ENCODE measurements around the gene IL22RA2.

The IL22RA2 gene

DNA sequence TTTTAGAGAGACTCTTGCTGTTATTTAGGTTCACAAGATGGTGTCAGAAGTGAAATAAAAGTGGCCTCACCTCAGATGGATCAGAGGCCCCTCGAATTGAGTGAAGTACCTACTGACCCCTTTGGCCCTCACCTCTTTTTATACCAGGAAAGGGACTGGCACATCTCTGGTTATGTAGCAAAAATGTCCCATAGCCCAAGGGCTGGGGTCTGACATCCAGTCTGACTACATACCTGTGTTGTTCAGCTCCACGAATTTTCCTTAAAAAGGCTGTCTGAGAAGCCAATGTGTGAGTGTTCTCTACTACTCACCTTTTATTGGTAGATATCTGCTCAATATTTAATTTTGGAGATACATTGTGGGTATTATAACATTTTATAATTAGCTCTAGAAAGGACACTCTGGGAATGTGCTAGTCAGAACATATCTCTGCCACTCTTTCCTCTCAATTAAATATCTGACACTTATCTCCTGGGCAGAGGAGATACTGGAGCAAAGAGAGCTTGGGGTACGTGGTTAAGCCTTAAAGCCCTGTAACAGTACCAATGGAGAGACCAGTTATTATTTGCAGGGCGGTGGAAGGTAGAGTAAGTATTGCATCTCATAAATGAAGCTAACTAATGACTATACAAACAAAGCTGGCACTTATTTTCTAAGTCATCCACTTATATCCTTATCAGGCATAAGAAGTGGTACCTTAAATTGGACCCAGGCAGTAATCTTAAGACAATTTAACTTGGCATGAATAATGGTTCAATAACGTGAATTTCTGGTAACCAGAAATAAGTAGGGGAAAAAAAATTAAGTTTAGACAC is 20.0 kb upstream of the IL22RA2 start:
- DNase-seq, result no peak

DNA sequence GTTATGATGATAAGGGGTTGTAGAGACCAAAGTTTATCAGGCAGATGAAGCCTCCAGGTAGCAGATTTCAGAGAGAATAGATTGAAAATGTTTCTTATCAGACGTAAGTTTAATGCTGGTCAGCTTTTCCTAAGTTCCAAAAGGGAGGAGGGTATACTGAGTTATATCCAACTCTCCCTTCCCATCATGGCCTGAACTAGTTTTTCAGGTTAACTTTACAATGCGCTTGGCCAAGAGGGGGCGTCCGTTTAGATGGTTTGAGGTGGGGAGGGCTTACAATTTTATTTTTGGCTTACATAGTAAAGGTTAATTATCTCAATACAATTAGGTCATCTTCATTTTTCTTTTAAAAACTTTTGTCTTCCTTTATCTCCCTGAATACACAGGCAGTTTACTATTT is 19.4 kb upstream of the IL22RA2 start:
- DNase-seq, result no peak

DNA sequence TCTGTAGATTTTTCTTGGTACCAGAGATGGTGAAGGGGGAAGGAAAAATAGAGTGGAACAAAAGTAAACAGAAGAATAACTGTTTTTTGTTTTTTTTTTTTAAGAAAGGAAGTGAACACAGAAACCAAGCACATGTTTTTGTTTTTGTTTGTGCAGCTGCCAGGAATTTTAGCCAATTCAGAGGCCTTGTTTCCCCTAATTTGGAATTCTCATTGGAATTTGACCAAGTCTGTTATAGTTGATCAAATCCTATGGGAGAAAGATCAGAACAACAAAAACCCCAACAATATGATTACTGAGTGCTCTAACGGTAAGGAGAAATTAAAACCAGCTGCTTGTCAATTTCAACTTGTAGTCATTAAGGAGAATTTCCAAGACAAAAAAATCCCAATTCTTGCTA is 18.2 kb upstream of the IL22RA2 start:
- no peak for DNase-seq

DNA sequence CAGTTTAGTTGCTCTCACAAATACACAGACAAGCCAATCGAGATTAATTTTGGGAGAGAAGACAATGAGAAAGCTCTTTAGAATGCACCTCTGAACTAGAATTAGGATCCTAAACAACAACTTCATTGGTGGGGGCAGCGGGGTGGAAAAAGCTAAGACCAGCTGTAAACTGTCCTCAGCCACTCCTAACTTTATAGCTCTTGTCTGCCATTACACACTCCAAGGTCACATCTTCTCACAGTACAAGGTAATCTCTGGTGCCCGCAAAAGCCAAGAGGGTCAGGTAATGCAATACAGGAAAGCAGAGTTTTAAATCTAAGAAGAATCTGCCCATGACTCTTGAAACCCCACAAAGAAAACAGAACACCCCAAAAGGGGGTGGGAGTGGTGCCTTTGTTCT is 17.8 kb upstream of the IL22RA2 start:
- DNase-seq, result no peak

DNA sequence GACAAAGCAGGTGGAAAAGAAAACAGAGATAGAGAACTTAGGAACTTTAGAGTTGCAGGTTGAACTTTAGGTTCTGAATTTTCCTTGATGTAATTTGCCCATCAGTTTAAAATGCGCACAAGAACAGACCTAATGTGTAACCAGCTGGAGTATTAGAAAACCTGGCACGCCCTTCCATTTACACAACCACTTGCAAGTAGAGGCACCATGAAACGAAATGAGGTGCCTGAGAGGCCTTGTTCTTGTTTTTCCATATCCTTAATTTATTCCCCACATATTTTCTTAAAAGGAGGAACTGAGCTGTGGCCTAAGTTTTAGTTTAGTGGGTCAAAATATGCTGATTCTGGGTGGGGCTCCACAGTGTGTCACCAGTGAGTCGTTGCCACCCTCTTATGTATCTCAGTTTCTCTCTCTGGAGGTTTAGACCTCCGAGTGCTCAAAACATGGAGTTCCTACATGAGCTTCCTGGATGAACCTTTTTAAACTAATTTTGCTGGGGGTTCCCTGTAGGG is 17.2 kb upstream of the IL22RA2 start:
- DNase-seq, result no peak

DNA sequence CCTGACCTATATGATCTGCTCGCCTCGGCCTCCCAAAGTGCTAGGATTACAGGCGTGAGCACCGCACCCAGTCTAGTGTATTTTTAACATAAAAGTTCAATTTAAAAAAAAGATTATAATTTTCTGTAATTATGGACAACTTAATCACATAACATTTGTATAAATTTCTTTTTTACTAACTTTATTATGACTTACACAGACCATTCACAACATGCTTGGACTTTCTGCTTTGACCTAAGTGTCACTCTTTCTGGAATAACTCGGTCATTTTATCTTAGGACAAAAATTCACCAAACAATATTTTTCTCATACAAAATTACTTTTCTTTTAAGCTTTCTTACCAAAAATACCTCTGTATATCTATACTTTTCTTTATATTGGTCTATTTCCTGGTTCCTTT is 15.4 kb upstream of the IL22RA2 start:
- DNase-seq, result no peak

DNA sequence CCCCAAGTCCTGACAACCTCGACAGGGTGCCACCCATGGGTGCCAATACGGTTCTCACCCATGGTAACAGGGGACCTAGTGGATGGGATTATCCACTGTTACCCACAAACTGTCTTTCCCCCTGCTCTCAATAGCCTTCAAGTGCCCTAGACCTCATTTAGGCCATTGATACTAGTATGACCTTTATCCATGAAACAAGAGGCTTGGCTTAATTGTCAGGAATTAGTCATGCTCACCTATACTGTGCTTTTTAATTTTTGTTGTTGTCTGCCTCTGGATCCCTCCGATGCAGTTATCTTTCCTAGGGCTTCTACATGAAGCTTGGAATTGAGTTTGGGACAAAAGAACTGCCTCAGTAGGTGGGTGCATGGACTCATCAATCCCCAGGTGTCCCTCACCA is 11.8 kb upstream of the IL22RA2 start:
- DNase-seq, result no peak

DNA sequence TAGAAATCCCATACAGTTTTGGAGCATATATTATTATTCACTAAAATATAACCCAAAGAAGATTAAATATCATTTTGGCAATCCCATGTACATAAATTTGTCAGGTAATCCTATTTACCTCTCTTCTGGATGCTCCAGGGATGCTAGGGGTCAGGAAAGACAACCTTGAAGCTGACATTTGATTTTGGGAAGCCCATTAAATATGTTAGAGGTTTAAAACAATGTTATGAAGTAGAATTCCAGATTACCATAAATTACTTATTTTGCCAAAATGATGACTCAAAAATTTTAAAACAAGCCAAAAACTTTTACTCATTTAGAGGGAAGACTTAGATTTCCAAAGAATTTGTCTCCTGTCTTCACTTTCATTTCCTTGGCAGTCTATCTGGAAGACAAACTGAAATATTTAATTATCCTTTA is 9.2 kb upstream of the IL22RA2 start:
- no peak for DNase-seq

DNA sequence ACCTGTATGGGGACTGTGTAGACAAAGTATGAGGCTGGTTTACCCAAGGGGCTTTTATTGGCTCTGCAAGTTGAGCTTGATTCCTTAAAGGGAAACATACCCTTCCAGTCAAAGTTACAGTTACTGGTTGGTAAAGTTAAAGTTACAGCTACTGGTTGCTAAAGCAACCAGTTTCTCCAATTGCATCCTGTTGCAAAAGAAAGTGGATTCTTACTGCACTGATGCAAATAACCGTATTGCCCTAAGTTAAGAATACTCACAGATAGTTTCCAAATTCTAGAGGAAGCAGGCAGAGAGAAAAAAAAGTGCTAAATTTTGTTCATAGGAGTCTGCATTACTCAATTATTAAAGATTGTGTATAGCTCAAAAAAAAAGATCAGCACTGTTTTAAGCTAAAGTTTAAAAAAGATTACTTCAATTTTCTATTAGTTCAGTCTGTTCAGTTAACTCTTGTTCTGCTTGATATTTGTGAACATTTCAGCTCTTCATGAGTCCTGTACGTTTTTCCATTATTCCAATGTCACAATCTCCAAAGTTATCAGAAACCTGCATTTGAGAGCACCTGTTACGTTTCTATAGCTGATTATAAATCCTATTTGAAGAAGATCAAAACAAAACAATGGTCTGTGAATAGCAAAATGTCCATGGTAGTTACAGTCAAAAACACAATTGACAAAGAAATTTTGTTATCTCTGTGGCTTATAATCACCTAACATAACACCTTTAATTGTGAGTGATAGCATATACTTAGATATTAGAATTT is 8.6 kb upstream of the IL22RA2 start:
- no peak for DNase-seq

DNA sequence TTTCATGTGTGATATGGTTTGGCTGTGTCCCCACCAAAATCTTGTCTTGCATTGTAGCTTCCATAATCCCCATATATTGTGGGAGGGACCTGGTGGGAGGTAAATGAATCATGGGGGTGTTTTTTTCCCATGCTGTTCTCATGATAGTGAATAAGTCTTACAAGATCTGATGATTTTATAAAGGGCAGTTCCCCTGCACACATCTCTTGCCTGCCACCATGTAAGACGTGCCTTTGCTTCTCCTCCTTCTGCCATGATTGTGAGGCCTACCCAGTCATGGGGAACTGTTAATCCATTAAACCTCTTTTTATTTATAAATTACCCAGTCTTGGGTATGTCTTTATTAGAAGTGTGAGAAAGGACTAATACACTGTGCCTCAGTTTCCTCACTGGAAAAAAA is 4.2 kb upstream of the IL22RA2 start:
- no peak for DNase-seq

DNA sequence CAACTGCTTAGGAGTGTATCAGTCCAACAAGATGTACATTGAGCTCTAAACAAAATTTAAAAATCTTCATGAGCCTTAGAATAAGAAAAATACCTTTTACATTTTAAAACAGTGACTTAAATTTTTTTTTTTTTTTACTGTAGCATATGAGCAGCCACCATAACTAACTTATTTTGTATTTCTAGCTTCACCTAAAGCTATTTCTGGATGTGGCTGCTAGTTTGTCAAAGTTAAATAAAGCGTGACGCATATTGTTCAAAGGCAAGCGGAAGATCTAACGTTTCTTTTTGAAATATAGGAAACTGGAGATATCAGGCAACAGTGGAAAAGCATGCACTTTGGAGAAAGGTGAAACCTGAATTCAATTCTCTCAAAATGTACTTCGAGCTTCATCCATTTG is 3.3 kb upstream of the IL22RA2 start:
- no peak for DNase-seq

DNA sequence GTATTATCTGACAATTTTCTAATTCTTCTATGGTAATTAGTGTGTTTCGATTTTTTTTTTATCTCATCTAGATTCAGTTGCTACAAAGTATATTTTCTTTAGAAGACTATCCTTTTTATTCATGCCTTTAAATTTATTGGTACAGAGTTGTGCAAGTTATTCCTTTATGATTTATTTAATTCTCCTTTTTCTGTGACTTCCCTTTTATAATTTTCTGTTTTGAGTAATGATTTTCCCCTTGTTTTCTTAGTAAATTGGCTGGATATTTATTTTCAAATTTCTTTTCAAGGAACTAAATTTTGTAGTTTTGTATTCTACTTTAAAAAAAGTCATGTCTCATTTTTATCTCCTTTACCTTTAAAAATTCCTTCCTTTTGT is 2.4 kb upstream of the IL22RA2 start:
- DNase-seq, result no peak

DNA sequence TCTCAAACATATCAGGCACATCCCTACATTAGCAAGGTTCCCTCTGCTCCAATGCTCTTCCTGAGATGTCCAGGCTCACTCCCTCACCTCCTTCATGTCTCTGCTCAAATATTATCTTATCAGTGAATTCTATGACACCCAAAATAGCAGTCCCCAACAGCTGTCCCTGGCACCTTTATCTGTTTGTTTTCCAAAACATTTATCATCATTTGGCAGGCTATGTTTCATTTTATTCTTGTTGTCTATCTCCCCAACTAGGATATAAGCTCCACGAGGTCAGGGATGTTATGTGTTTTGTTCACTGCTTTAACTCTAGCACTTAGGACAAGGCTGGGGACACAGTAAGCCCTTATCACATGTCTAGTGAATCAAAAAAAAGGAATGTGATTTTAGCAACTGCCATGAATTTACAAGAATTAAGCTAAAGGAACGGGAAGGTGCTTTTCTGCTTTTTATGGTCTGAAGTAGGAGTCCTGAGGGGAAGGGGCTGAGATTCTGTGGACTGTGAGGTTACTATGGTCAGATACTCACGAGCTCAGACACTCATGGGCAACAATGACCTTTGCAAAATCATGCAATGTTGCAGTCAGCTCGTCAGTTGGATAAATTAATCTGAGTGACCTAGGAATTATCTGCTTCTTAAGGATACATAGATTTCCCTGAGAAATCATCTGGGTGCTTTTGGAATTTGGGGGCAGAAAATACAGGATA is 1.9 kb upstream of the IL22RA2 start:
- no peak for DNase-seq

DNA sequence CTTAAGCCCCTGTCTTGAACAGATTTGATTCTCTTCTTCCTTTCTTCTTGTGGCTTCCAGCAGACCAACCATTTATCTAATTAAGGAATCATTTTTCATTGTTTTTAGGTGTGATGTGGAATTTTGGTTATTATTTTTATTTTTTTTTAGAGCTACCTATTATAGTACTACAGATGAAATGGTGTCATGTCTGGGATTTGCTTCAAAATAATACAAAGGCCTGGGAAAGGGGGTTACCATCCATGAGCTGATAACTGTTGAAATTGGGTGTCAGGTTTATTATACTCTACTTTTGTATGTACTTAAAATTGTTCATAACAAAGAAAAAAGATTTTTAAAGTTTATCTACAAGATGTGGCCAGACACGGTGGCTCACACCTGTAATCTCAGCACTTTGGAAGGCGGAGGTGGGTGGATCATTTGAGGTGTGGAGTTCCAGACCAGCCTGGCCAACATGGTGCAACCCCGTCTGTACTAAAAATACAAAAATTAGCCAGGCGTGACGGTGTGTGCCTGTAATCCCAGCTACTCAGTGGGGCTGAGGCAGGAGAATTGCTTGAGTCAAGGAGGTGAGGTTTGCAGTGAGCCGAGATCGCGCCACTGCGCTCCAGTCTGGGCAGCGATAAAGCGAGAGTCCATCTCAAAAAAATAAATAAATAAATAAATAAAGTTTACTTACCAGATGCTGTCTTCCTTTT is 561 bp downstream of the IL22RA2 start:
- DNase-seq, result no peak

DNA sequence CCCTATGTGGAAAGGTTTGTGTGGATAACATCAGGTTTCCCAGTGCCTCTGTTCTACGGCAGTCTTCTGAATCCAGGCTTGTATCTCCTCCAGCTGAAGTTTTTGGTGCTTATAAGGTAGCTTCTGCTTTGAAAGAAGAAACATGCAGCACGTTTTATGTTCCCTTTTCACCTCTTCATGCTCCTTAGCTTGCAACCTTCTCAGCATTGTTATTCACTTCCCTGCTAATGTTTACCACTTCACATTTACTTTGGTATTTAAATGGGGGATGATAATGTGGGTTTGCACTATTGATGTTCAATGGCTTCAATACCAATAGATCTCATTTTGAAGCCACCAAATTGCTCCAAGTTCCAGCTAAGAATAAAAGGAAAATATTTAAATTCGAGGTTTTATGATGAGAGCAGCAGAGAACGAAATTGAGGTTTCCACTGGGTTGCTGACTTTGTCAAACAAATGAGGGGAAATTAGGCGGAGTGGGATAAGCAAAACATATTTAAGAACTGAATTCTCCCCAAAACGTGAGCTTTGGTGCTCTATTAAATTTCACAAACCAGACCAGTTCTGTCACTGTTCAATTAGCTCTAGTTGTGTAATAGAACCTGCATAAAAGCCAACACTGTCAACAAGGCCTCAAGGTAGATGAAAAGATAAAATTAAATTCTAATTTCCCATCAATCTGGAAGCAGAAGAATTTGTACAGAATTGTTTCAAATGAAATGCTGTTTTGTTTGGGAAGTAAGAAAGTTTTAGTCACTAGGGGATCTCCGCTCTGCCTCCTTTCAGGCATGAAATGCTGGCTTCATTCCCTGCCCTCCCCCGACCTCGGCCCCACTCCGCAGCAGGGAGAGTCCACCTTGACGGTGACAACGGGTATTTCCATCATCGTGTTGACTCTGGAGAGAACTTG is 1.4 kb downstream of the IL22RA2 start:
- no peak for DNase-seq

DNA sequence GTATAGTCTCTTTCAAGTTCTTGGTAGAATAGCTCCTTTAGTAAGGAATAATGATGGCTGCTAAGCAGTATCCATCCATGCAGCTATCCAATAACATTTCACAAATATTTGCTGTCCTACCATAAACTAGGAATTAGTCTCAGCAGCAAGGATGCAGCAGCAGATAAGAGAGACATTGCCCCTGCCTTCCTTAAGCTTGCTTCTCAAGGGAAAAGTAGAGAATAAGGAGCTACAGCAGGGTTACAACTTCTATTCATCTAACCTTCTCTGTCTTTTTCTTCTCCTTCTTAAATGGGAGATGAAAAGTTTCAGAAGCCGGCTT is 2.4 kb downstream of the IL22RA2 start:
- no peak for DNase-seq

DNA sequence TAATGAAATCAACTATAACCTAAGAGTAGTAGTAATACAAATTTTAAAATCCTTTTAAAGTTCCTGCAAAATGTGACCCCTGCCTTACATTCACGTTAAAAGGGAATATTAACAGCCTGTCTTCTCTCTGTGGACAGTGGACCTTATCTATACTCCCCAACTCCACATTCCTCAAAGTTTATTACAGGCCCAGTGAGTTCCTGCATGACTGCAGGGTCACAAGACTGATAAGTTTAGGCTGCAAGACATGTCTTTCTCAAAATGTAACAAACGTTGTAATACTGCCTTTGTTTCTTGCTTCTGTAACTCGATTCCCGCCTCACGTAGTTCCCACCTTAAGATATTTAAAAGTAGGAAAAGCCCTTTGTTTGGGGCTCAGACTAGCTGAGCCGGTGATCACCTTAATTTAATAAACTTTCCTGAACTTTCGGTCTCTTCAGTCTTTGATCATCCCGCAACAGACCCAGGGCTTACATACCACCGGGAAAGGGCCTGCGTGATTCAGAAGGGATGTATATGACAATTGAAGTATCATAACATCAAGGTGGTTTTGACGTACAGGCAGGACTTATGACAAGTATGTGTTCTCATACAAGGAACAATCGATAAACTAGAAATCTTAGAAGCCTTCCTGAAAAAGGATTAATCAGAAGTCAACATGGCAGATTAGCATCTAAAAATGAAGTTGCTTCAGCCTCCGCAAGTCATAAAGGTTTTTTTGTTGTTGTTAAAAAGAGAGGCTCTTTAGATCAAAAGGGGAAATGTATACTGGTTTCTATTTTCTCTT is 3.0 kb downstream of the IL22RA2 start:
- no peak for DNase-seq

DNA sequence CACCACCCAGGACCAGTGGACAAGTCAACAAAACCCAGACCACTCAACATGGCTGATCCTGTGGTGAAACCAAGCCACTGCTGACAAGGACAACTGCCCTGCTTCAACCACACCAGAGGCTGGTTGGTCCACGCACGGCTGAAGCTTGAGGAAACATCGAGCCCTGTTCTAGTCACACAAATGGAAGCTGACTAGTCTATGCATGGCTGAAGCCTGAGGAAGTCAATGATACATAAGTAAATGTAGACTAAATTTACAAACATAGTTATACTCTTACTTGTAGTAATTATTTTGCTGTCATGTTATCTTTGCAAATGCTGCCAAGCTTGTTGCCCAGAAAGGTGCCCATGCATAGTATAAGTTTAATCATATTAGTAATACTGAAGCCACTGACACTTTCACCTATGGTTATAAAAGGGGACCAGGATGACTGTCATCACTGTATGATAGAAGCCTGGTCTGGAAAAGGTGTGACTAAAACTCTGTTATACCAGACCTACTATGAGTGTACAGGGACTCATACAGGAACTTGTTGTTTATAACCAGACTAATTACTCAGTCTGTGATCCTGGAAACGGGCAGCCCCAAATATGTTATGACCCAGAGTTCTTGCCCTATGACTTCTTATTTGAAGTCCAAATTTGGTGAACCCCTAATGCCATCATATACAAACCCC is 5.6 kb downstream of the IL22RA2 start:
- DNase-seq, result no peak

DNA sequence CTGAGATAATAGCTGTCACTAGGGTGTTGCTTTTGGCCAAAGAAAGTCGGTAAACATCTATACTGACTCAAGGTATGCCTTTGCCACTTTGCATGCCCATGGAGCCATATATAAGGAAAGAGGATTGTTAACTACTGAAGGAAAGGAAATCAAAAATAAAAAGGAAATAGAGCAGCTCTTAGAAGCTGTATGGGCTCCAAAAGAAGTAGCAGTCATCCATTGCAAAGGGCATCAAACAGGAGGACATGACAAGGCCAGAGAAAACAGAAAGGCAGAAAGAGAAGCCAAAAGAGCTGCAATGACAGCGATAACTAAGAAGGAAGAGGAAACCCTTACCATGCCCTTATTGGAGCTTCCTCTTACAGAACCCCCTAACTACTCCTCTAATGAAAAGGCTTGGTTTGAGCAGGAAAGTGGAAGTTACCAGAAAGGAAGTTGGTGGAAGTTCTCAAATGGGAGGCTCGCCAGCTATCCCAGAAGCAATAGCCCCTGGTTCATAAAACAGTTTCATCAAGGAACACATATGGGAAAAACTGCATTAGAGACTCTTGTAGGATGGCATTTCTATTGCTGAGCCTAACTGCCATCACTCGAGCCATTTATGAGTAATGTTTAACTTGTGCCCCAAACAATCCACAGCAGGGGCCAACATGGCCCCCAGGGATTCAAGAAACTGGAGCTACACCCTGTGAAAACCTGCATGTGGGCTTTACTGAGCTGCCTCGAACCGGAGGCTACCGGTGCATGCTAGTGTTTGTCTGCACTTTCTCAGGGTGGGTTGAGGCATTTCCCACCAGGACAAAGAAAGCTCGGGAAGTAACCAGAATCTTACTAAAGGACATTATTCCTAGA is 7.0 kb downstream of the IL22RA2 start:
- DNase-seq, result no peak
